HG03342 (cell line): ENCODE measurements around the gene KANSL3.
"Not testable (repeated sequence)": the region's sequence is repeated elsewhere in the genome, so short reads cannot be mapped to it uniquely, and the experiment has no call there.

Experiments
- ATAC-seq: cut with Tn5 transposase; IDR thresholded peaks from one replicate; pipeline ENCODE4 v1.9.1; 2021; ENCODE audit warnings: mild to moderate bottlenecking, moderate library complexity; ENCODE audit not compliant: unreplicated experiment

The KANSL3 gene

DNA sequence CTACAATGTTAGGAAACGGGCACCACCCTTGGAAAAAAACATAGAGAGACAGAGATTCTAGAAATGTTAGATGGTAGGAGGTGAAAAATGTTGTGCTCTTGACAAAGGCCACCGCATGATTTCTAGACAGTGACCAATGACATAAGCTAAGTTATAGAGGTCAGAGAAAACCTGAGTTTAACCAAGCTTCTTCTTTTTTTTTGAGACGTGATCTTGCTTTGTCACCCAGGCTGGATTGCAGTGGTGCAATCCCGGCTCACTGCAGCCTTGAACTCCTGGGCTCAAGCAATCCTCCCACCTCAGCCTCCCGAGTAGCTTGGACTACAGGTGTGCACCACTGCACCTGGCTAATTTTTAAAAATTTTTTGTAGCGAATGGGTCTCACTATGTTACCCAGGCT is 17.4 kb upstream of the KANSL3 start:
- no peak for ATAC-seq

GRCh38 chr2:96654791-96655190 is 16.7 kb upstream of the KANSL3 start:
- ATAC-seq: not testable (repeated sequence)

GRCh38 chr2:96651793-96652192 is 13.7 kb upstream of the KANSL3 start:
- ATAC-seq: no peak

- no peak for ATAC-seq
Measured at GRCh38 chr2:96649342-96649741, 11.2 kb upstream of the KANSL3 start.

DNA sequence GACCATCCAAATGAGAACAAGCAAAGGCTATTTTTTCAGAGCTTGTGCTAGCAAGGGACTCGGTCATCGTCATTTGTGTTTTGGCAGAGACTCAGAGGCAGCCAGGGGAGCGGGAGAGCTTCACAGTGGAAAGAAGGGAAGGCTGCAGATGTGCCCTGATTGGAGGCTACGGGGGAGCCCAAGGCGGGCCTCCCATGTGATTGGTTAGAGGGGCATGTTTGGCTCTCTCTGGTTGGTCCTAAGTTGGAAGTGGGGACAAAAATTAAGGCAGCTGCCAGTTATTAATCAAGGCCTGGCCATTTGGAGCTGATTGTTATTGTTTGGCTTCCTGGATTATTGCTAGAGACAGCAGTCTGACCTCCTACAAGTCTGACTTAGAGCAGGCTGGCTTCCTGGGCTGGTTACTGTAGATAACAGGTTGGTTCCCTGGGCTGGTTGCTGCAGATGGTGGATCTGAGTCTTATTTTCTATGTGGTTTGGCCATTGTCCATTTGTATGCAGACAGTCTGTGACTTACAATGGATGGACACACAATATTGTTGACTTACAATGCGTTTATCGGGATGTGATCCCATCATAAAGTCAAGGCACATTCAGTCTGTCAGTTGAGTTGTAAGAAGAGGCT is 10.3 kb upstream of the KANSL3 start:
- no peak for ATAC-seq

GRCh38 chr2:96647681-96648080 is 9.6 kb upstream of the KANSL3 start:
- ATAC-seq: no peak

GRCh38 chr2:96642564-96643360 is 4.7 kb upstream of the KANSL3 start, which contains the start of gene FER1L5:
Gene FER1L5, plus strand, starts transcription at chr2:96642764. Its CDS starts 73 bp downstream, at chr2:96642837.
- ATAC-seq: no peak

- peak; percentile 76 for ATAC-seq
Measured at GRCh38 chr2:96637385-96638143, 548 bp downstream of the KANSL3 start.

DNA sequence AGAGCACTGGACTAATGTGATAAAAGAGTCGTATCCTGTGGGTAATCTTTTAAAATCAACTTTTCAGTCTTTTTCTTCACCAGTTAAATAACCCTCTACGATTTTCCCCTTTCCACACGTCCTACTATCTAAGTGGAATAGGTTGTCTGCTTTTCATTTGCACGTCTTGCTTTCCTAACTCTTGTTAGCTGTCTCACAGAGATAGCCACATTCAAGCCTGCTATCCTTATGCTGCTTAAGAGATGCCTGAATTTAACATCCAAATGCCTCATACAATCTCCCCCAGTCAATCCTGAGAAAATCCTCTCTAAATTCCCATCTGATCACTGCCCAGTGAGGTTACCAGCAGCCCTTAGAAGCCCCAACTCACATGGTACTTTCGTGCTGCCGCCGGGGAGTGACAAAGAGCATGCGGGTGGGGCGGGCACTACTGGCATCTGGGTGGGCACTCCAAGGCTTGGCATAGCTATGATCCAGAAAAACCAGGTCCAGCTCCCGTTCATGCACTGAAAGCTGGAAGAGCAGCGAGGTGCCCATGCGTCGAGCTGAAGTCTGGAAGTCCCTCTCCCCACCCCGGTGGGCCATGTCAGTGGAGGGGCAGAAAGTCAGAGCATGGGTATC is 1.5 kb downstream of the KANSL3 start:
- ATAC-seq: no peak

- ATAC-seq: no peak
Measured at GRCh38 chr2:96633641-96634040, 4.5 kb downstream of the KANSL3 start.

- no peak for ATAC-seq
Measured at GRCh38 chr2:96631804-96632435, 6.2 kb downstream of the KANSL3 start.

GRCh38 chr2:96626553-96626942 is 11.6 kb downstream of the KANSL3 start:
- no peak for ATAC-seq

- ATAC-seq: no peak
Measured at GRCh38 chr2:96625571-96626552, 12.2 kb downstream of the KANSL3 start.

GRCh38 chr2:96623116-96623515 is 15.0 kb downstream of the KANSL3 start:
- ATAC-seq: no peak

DNA sequence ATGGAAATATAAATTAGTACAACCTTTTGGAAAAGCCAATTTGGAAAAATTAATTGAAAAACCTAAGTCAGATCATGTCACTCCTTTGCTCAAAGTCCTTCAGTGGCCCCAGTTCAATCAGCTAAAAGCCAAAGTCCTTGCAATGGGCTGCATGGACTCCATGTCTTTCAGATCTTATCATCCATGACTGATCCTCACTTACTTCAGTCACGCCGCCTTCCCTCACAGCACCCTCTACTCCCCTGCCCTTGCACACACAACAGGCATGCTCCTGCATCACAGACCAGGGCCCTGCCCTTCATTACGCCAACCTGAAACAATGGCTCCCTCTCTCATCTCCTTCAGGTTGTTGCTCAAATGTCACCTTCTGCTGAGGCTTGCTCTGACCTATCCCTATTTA is 15.6 kb downstream of the KANSL3 start:
- ATAC-seq: no peak

DNA sequence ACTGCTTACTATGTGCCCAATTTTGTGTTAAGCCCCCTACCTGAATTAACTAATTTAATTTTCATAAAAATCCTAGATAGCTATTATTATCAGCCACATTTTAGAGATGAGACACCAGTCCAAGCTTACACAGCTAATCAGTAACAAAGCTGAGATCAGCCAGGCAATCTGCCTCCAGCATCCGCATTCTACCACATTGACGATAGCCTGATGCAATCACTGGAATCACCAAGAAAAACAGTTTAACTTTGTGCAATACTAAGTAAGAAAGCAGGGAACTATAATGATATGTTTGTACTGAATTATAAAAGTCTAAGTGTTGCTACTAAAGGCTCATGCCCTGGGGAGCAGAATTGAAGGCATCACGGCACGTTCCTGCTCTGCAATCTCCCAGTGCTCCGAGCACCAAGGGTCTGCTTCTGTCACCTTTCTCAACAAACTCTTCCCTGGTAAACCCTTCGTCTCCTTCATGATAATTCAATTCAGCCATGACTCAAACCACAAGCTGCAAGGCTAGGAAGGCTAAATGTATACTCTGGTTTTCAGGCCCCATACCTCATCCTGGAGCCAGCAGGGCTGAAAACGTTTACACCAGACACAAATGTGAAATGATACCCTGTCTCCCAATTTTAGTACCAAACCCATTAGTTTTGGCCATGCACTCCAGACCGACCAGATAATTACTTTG is 19.4 kb downstream of the KANSL3 start:
- no peak for ATAC-seq

DNA sequence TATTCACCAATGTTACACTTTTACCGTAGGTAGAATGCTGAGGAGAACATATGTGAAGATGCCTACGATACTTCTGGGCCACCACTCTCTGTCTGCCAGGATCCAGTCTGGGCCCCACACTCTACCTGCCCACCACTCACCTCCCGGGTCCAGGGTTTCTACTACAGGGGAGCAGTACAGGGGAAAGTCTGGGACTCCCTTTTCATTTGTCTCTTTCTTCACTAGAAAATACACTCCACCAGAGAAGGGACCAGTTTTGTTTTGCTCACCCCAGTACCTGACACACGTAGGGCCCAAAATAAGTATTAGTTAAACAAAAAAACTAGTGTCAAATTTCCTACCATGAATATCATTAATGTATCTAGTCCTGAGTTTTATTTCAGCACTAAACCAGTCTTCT is 21.1 kb downstream of the KANSL3 start:
- no peak for ATAC-seq

- ATAC-seq: no peak
Measured at GRCh38 chr2:96616535-96616934, 21.6 kb downstream of the KANSL3 start.

DNA sequence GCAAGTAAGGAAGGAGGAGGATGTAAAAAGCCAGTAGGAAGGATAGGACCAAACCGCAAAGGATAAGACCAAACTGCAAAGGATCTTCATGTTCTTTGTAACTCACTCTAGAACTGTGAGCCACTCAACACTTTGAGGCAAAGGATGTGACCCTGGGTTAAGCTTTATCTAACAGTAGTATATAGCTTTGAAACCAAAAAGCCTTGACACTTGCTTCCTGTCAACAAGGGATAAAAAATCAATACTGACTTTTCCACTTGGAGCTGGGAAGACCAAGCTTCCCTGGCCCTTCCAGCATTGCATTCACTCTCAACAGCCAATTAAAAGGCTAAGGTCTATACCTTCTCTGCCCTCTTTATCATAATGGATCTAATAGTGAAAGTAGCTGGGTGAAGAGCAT is 22.0 kb downstream of the KANSL3 start:
- ATAC-seq: no peak
